Neuron (in vitro differentiated cells): ENCODE results near the gene NFYC.
A peak's percentile ranks its signal among the peaks of the same experiment; 100 is the strongest.

Experiments used
- H2AFZ ChIP-seq: one replicate; pipeline ENCODE4 v1.6.1; 2013; ENCODE audit warnings: low read depth, mild to moderate bottlenecking, inconsistent platforms, low read length, moderate library complexity
- H3K27me3 ChIP-seq: one replicate; pipeline ENCODE4 v1.6.1; 2013; ENCODE audit warnings: low read length; ENCODE audit not compliant: insufficient read depth
- H3K36me3 ChIP-seq: one replicate; pipeline ENCODE4 v1.6.1; 2013; ENCODE audit warnings: low read length; ENCODE audit not compliant: insufficient read depth
- H3K4me1 ChIP-seq: one replicate; pipeline ENCODE4 v1.6.1; 2013; ENCODE audit warnings: low read length; ENCODE audit not compliant: insufficient read depth
- H3K4me3 ChIP-seq: 2 replicates; pipeline ENCODE4 v1.5.1; 2013; ENCODE audit warnings: mild to moderate bottlenecking, low read length, moderate library complexity
- H3K9me3 ChIP-seq: one replicate; pipeline ENCODE4 v1.6.1; 2013; ENCODE audit warnings: low read length

The NFYC gene

GRCh38 chr1:40802078-40802741 lies 110.7 kb downstream of the NFYC start:
- Histone ChIP-seq H3K27me3 (peaks cover 4% of the 10 kb centered on the region), H3K9me3 (no peaks in the 10 kb centered on the region), H3K4me3 (no peak overlapping the region), H3K4me1 (peaks cover 17% of the 10 kb centered on the region), H3K36me3 (no peaks in the 10 kb centered on the region), H2AFZ (no peak overlapping the region)

GRCh38 chr1:40802742-40803113 lies 111.2 kb downstream of the NFYC start:
- peaks cover 4% of the 10 kb centered on the region for H3K27me3 ChIP-seq
- no peaks in the 10 kb centered on the region for H3K36me3 ChIP-seq
- H2AFZ ChIP-seq, result no peak overlapping the region
- H3K4me3 ChIP-seq, result no peak overlapping the region
- no peaks in the 10 kb centered on the region for H3K9me3 ChIP-seq
- H3K4me1 ChIP-seq, result peaks cover 22% of the 10 kb centered on the region

GRCh38 chr1:40803447-40803846 lies 111.9 kb downstream of the NFYC start:
- Histone ChIP-seq H3K4me1 (peaks cover 24% of the 10 kb centered on the region), H3K36me3 (no peaks in the 10 kb centered on the region), H2AFZ (no peak overlapping the region), H3K9me3 (no peaks in the 10 kb centered on the region), H3K4me3 (no peak overlapping the region), H3K27me3 (peaks cover 4% of the 10 kb centered on the region)

GRCh38 chr1:40803902-40804301 lies 112.4 kb downstream of the NFYC start:
- peaks cover 24% of the 10 kb centered on the region for H3K4me1 ChIP-seq
- no peak overlapping the region for H2AFZ ChIP-seq
- H3K36me3 ChIP-seq, result no peaks in the 10 kb centered on the region
- H3K9me3 ChIP-seq, result no peaks in the 10 kb centered on the region
- H3K4me3 ChIP-seq, result no peak overlapping the region
- H3K27me3 ChIP-seq, result peaks cover 6% of the 10 kb centered on the region

- Histone ChIP-seq H3K9me3 (no peaks in the 10 kb centered on the region), H3K4me1 (peaks cover 17% of the 10 kb centered on the region), H3K27me3 (peaks cover 7% of the 10 kb centered on the region), H2AFZ (no peak overlapping the region), H3K36me3 (no peaks in the 10 kb centered on the region), H3K4me3 (no peak overlapping the region)
These were observed 114.7 kb downstream of the NFYC start for GRCh38 chr1:40806240-40806639.

- Histone ChIP-seq H3K9me3 (no peaks in the 10 kb centered on the region), H3K27me3 (peaks cover 9% of the 10 kb centered on the region), H3K36me3 (no peaks in the 10 kb centered on the region), H3K4me3 (no peak overlapping the region), H2AFZ (no peak overlapping the region), H3K4me1 (peaks cover 15% of the 10 kb centered on the region)
These were observed 115.5 kb downstream of the NFYC start for GRCh38 chr1:40806731-40807695.

GRCh38 chr1:40808002-40808401 lies 116.5 kb downstream of the NFYC start:
- Histone ChIP-seq H3K4me1 (peaks cover 13% of the 10 kb centered on the region), H2AFZ (no peak overlapping the region), H3K36me3 (no peaks in the 10 kb centered on the region), H3K9me3 (no peaks in the 10 kb centered on the region), H3K27me3 (peaks cover 12% of the 10 kb centered on the region), H3K4me3 (no peak overlapping the region)

GRCh38 chr1:40808444-40808843 lies 116.9 kb downstream of the NFYC start:
- Histone ChIP-seq H3K4me1 (peaks cover 13% of the 10 kb centered on the region), H2AFZ (no peak overlapping the region), H3K9me3 (no peaks in the 10 kb centered on the region), H3K27me3 (peaks cover 12% of the 10 kb centered on the region), H3K36me3 (no peaks in the 10 kb centered on the region), H3K4me3 (no peak overlapping the region)

- H2AFZ ChIP-seq, result no peak overlapping the region
- H3K27me3 ChIP-seq, result peaks cover 12% of the 10 kb centered on the region
- H3K9me3 ChIP-seq, result no peaks in the 10 kb centered on the region
- H3K4me3 ChIP-seq, result no peak overlapping the region
- no peaks in the 10 kb centered on the region for H3K36me3 ChIP-seq
- H3K4me1 ChIP-seq, result peaks cover 13% of the 10 kb centered on the region
These were observed 117.4 kb downstream of the NFYC start for GRCh38 chr1:40808909-40809308.

GRCh38 chr1:40810927-40811326 lies 119.4 kb downstream of the NFYC start:
- H3K36me3 ChIP-seq, result no peaks in the 10 kb centered on the region
- H3K4me1 ChIP-seq, result peaks cover 9% of the 10 kb centered on the region
- H3K27me3 ChIP-seq, result peaks cover 15% of the 10 kb centered on the region
- no peaks in the 10 kb centered on the region for H3K9me3 ChIP-seq
- no peak overlapping the region for H2AFZ ChIP-seq
- no peak overlapping the region for H3K4me3 ChIP-seq

GRCh38 chr1:40815420-40815819 lies 123.9 kb downstream of the NFYC start:
- no peak overlapping the region for H3K4me3 ChIP-seq
- H3K4me1 ChIP-seq, result peaks cover 2% of the 10 kb centered on the region
- no peaks in the 10 kb centered on the region for H3K36me3 ChIP-seq
- H3K27me3 ChIP-seq, result peaks cover 16% of the 10 kb centered on the region
- H2AFZ ChIP-seq, result no peak overlapping the region
- no peaks in the 10 kb centered on the region for H3K9me3 ChIP-seq

GRCh38 chr1:40817791-40818263 lies 126.3 kb downstream of the NFYC start:
- Histone ChIP-seq H3K9me3 (no peaks in the 10 kb centered on the region), H2AFZ (peak overlapping the region; percentile 3), H3K4me1 (peaks cover 17% of the 10 kb centered on the region), H3K27me3 (peaks cover 11% of the 10 kb centered on the region), H3K4me3 (peak overlapping the region; percentile 29), H3K36me3 (no peaks in the 10 kb centered on the region)

- Histone ChIP-seq H3K4me1 (peaks cover 17% of the 10 kb centered on the region), H2AFZ (peak overlapping the region; percentile 3), H3K9me3 (no peaks in the 10 kb centered on the region), H3K36me3 (no peaks in the 10 kb centered on the region), H3K27me3 (peaks cover 11% of the 10 kb centered on the region), H3K4me3 (peak overlapping the region; percentile 29)
These were observed 126.9 kb downstream of the NFYC start for GRCh38 chr1:40818264-40818961.
